Measurements from ENCODE around the gene ZNF79. TPM values are rescaled to one million over a fixed set of nuclear protein-coding genes. Genes with fewer than 3 reads are reported as not detected.

Gene ZNF79
- total and polyA plus RNA-seq, 2 of the 4 experiments (the other 2 are of a cell fraction), result 5.6 to 15.4 TPM

DNA sequence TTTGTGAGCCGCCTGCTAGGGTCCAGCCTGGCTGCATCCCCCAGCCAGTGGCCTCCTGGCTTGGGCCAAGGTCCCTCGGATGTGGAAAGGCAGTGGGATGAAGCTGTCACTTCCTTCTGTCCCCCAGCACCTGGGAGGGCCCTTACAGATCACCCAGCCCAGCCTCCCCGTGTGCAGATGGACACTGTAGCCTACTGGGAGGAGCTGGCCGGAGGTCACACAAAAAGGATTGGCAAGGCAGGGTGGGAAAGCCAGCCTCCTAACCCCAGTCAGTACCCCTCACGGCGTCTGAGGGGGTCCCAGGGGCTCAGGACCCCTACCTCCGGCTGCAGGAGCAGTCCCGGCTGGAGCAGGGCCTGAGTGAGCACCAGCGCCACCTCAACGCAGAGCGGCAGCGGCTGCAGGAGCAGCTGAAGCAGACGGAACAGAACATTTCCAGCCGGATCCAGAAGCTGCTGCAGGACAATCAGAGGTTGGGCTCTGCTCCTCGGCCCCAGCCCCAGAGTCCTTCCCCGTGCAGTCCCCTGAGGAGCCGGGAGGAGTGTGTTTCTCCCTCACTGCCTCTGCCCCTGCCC lies 55.4 kb downstream of the ZNF79 start:
- Histone ChIP-seq H2AFZ (replicated peaks; ENCODE audit: low read length, poor library complexity) (no peak overlapping the region), H4K20me1 (ENCODE audit: insufficient read depth, low read length) (no peaks in the 10 kb centered on the region), H3K4me2 (ENCODE audit: low read depth, low read length) (no peak overlapping the region), H3K18ac (ENCODE audit: low read depth, low read length) (no peak overlapping the region), H3K27ac (ENCODE audit: insufficient read depth, low read length) (no peak overlapping the region), H3K14ac (replicated peaks; ENCODE audit: low read depth, low read length) (no peak overlapping the region), H4K91ac (ENCODE audit: insufficient read depth, low read depth, low read length) (no peak overlapping the region), H3K56ac (ENCODE audit: extremely low read depth, insufficient read depth, low read length) (no peak overlapping the region), H3K9ac (ENCODE audit: low read depth, low read length) (no peak overlapping the region), H4K8ac (ENCODE audit: low read depth in 2 of 2, low read length in 2 of 2) (no peak overlapping the region), H3K4me1 (ENCODE audit: control insufficient read depth, insufficient read depth, low read length) (no peaks in the 10 kb centered on the region), H2BK20ac (ENCODE audit: low read depth, low read length) (no peak overlapping the region), H2AK5ac (ENCODE audit: low read depth, low read length) (no peak overlapping the region), H2BK5ac (ENCODE audit: low read depth, low read length, poor library complexity, severe bottlenecking) (no peak overlapping the region), H3K4me3 (ENCODE audit: insufficient read depth, low read depth, low read length) (no peak overlapping the region), H3K4ac (ENCODE audit: low read depth, low read length) (no peak overlapping the region), H3K9me3 (ENCODE audit: control insufficient read depth, insufficient read depth, low read length) (no peaks in the 10 kb centered on the region), H3K23ac (ENCODE audit: low read depth, low read length) (no peak overlapping the region), H3K36me3 (ENCODE audit: control insufficient read depth, insufficient read depth, low read length) (peaks cover 29% of the 10 kb centered on the region), H3K79me1 (ENCODE audit: low read depth in 1 of 2, low read length in 2 of 2) (no peaks in the 10 kb centered on the region), H2BK15ac (ENCODE audit: low read depth, low read length) (no peak overlapping the region), H3K9me1 (ENCODE audit: insufficient read depth, low read length) (no peaks in the 10 kb centered on the region), H4K5ac (ENCODE audit: low read depth, low read length) (no peak overlapping the region), H2AK9ac (replicated peaks; ENCODE audit: low read depth, low read length, poor library complexity) (no peak overlapping the region), H2BK120ac (ENCODE audit: low read depth, low read length) (no peak overlapping the region), H3K27me3 (ENCODE audit: control insufficient read depth, insufficient read depth, low read length) (no peaks in the 10 kb centered on the region)
- TF ChIP-seq MAZ (IDR thresholded peaks at IDR 0.05; ENCODE audit: borderline replicate concordance, low read depth, low read length) (no peak), SMC3 (IDR thresholded peaks at IDR 0.05; ENCODE audit: low read depth, low read length) (no peak), BHLHE40 (IDR thresholded peaks at IDR 0.05; ENCODE audit: low read depth, low read length) (no peak), CEBPB (IDR thresholded peaks at IDR 0.05; ENCODE audit: low read depth, low read length) (no peak), FOS (IDR thresholded peaks at IDR 0.05; ENCODE audit: low read depth, low read length) (no peak), MXI1 (IDR thresholded peaks at IDR 0.05; ENCODE audit: borderline replicate concordance, low read depth, low read length) (no peak), POLR2A (IDR thresholded peaks at IDR 0.05; ENCODE audit: low read depth, low read length) (no peak), MAFK (IDR thresholded peaks at IDR 0.05; ENCODE audit: low read depth, low read length) (no peak), RCOR1 (IDR thresholded peaks at IDR 0.05; ENCODE audit: insufficient replicate concordance, low read length) (no peak), RAD21 (IDR thresholded peaks at IDR 0.05; ENCODE audit: low read length) (no peak), CHD1 (IDR thresholded peaks at IDR 0.05; ENCODE audit: low read depth, low read length) (no peak), RFX5 (IDR thresholded peaks at IDR 0.05; ENCODE audit: low read depth, low read length) (no peak)
- TF ChIP-seq, protein P1, sequence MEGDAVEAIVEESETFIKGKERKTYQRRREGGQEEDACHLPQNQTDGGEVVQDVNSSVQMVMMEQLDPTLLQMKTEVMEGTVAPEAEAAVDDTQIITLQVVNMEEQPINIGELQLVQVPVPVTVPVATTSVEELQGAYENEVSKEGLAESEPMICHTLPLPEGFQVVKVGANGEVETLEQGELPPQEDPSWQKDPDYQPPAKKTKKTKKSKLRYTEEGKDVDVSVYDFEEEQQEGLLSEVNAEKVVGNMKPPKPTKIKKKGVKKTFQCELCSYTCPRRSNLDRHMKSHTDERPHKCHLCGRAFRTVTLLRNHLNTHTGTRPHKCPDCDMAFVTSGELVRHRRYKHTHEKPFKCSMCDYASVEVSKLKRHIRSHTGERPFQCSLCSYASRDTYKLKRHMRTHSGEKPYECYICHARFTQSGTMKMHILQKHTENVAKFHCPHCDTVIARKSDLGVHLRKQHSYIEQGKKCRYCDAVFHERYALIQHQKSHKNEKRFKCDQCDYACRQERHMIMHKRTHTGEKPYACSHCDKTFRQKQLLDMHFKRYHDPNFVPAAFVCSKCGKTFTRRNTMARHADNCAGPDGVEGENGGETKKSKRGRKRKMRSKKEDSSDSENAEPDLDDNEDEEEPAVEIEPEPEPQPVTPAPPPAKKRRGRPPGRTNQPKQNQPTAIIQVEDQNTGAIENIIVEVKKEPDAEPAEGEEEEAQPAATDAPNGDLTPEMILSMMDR (conservative IDR thresholded peaks at IDR 0.05; ENCODE audit: low read depth, low read length), result no peak
- TF ChIP-seq, protein P2, sequence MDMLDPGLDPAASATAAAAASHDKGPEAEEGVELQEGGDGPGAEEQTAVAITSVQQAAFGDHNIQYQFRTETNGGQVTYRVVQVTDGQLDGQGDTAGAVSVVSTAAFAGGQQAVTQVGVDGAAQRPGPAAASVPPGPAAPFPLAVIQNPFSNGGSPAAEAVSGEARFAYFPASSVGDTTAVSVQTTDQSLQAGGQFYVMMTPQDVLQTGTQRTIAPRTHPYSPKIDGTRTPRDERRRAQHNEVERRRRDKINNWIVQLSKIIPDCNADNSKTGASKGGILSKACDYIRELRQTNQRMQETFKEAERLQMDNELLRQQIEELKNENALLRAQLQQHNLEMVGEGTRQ (IDR thresholded peaks at IDR 0.05; ENCODE audit: low read depth, low read length), result no peak
- TF ChIP-seq, protein P3, sequence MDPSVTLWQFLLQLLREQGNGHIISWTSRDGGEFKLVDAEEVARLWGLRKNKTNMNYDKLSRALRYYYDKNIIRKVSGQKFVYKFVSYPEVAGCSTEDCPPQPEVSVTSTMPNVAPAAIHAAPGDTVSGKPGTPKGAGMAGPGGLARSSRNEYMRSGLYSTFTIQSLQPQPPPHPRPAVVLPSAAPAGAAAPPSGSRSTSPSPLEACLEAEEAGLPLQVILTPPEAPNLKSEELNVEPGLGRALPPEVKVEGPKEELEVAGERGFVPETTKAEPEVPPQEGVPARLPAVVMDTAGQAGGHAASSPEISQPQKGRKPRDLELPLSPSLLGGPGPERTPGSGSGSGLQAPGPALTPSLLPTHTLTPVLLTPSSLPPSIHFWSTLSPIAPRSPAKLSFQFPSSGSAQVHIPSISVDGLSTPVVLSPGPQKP (IDR thresholded peaks at IDR 0.05; ENCODE audit: borderline replicate concordance, low read depth, low read length), result no peak
- DNase-seq (no peak), ATAC-seq (ENCODE audit: low read depth) (no peak)
- dilution Hi-C loops (cut with HindIII; ENCODE audit: low sequenced_read_pairs, unreplicated experiment) (no loop called here), in situ Hi-C loops (cut with MboI; ENCODE audit: low sequenced_read_pairs) (no loop called here), intact Hi-C loops (cut with micrococcal nuclease) (no loop called here)
- 90% methylated on average over 7 of the region's 17 CpGs; no CpG with 5 or more reads in 1 of the 2 experiments for WGBS, 2 experiments (ENCODE audit: extremely low coverage in 2 of 2, insufficient read length in 1 of 2)
- CTCF ChIA-PET, result no interaction called here
- BruUV-seq (replicated peaks), result no TSS peak
- POLR2A ChIA-PET (ENCODE audit: unreplicated experiment), result no interaction called here

All from IMR-90 (cell line).